CD4-positive, alpha-beta T cell treated with Interleukin-21 for 1 hour (primary cell): Measurements from ENCODE around the gene ZFP91.

Experiments
- DNase-seq: peaks from one replicate; pipeline ENCODE4 v3.0.0-alpha.2; 2020

ZFP91 gene, protein sequence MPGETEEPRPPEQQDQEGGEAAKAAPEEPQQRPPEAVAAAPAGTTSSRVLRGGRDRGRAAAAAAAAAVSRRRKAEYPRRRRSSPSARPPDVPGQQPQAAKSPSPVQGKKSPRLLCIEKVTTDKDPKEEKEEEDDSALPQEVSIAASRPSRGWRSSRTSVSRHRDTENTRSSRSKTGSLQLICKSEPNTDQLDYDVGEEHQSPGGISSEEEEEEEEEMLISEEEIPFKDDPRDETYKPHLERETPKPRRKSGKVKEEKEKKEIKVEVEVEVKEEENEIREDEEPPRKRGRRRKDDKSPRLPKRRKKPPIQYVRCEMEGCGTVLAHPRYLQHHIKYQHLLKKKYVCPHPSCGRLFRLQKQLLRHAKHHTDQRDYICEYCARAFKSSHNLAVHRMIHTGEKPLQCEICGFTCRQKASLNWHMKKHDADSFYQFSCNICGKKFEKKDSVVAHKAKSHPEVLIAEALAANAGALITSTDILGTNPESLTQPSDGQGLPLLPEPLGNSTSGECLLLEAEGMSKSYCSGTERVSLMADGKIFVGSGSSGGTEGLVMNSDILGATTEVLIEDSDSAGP

DNA sequence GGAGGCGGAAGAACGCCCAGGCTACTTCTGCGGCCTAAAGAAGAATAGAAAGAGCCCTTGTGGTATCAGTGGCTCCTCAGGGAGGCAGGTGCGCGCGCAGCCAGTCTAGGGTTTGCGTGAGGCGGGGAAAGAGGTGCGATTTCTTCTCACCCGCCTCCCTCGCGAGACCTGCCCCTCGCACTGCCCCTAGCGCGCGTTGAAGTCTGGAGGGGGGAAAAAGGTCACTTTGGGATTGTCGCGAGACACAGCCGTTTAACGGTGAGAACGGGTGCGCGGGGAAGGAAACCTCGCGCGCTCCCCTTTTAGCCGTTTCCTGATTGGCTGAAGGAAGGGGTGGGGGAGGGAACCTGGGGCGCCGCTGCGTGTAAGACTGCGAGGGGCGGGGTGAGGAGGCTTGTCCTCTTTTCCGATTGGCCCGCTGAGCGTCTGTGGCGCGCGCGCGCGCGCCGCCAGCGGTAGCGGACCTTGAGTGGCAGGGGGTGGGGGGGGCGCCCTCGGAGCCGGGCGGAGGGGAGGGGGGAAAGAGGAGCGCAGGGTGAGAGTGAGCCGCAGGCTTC, at the start of gene ZFP91:
Gene ZFP91 (plus strand): TSS at position 429 of the 557 bp plus-strand sequence. CDS start 219 bp downstream, outside the sequence.
- DNase-seq, result peak; percentile 98

DNA sequence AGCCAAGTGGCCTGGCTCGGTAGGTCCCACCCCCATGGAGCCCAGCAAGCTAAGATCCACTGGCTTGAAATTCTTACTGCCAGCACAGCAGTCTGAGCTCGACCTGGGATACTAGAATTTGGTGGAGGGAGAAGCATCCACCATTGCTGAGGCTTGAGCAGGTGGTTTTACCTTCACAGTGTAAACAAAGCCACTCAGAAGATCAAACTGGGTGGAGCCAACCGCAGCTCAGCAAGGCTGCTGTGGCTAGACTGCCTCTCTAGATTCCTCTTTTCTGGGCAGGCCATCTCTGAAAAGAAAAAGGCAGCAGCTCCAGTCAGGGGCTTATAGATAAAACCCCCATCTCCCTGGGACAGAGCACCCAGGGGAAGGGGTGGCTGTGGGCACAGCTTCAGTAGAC, 48.6 kb upstream of the ZFP91 start:
- DNase-seq, result peak; percentile 48

DNA sequence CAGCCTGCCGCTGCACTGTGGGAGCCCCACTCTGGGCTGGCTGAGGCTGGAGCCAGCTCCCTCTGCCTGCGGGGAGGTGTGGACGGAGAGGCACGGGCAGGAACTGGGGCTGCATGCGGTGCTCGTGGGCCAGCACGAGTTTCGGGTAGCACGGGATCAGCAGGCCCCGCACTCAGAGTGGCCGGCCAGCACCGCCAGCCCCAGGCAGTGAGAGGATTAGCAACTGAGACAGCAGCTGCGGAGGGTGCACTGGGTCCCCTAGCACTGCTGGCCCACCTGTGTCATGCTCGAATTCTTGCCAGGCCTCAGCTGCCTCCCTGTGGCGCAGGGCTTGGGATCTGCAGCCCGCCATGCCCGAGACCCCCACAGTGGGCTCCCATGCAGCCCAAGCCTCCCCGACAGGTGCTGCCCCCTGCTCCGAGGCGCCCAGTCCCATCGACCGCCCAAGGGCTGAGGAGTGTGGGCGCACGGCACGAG, 47.0 kb upstream of the ZFP91 start:
- DNase-seq, result no peak

DNA sequence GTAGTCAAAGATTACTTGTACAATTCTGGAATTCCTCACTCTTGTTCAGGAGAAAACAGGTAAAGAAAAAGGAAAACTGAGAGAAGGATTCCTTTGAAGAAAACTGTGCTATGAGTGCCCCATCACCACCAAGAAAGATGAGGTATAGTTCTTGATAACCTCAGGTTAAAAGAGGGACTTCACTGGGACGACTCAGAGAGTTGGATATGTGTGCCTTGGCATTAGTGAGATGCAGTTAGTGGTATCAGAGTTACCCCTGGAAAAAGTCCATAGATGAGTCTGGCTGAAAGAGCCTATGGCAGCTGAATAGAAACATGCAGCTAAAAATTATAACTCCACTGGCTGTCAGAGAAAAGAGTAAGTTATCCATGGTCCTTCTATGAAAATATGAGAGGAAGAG, 32.0 kb upstream of the ZFP91 start:
- DNase-seq, result no peak

DNA sequence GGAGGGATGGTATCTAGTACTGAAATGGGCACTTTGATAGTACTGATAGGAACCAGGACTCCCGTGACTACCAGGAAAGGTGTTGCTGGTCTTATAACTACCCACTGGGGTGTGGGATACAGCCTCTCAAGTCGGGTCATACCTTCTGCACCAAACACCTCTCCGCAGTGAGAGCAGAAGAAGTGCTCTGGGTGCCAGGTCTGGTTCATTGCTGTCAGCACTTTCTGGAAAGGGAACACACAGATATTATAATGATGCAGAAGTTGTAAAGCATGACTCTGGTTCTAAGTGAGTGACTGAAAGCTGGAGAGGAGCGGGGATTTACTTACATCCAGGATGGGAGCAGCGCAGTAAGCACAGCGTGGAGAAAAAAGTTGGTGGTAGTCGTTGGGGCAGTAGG, 29.2 kb upstream of the ZFP91 start:
- no peak for DNase-seq

DNA sequence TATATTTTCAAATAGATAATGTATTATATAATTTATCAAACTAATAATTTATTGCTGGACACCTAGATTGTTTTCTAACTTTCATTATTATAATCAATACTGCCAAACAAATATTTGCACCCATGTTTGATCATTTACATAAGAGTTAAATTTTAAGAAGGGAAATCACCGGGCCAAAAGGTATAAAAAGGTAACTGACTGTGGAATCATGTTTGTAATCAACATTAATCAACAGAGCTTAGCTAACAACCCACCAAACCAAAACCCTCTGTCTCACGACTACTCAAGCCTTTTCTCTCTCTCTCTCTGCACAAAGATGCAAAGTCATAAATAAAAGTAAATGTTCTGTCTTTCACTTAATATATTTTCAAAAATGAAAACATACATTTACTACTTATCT, 18.0 kb upstream of the ZFP91 start:
- no peak for DNase-seq

DNA sequence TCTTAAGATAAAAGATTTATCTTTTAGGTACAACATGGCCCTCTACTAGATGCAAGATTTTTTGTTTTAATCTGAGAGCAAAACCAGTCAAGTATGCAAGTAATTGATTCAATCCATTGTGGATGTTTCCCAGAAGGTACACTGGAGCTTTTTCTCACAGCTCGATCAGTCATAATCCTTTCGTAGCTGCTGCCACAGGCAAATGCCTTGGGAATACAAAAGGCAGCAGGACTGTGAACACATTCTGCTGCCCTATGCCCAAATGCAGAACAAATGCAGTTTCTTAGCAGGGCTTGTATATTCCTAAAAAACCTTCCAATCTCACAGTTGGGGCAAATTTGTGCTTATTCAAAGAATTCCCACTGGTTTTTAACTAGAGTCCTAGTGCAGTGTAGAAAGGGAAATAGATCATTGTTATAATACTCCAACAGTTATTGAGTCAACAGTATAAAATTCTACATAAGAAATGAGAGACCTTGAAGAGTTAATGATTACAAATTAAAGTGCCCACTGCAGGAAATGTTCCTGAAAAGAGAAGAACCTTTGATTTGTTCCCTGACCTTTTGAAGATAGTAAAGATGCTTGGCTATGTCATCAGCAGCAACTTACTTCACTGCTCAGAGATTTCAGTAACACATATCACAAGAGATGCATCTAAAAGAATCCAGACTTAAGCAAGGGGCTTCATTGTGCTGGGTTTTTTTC, 17.3 kb upstream of the ZFP91 start:
- DNase-seq, result no peak

DNA sequence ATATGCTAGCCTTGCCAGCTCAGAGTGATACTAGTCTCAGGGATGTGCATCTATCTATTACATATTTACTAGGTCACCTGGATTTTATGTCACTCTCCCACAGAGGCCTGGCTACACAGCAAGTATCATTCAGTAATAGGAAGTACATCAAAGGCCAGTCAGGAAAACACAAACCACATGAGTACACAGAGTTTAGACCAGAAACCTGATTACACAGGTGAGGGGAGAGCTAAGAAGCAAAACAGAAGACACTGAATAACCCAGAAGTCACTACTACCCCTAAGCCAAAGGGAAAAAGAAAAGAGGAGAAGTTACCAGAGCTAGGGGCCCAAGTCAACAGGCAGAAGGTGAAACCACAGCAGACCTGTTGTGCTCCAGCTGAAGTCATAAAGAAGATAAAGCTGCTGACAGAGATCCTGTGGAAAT, 16.5 kb upstream of the ZFP91 start:
- peak; percentile 30 for DNase-seq

DNA sequence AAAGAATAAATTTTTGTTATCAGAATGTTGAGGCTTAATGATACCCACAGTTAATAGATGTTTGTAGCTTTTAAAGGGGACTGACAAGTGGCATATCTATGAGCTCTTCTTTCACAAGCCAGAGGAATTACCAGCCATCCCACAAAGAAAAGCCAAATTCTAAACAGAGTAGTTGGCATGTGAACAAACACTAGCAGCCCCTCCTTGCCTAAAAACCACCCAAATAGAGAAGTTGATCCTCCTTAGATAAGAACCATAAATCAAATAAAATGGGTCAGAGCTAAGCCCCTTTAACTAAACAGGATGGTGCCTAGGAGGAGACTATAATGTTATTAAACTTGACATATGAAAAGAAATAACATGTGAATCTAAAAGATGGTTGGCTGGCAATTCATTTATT, 14.6 kb upstream of the ZFP91 start:
- peak; percentile 19 for DNase-seq

DNA sequence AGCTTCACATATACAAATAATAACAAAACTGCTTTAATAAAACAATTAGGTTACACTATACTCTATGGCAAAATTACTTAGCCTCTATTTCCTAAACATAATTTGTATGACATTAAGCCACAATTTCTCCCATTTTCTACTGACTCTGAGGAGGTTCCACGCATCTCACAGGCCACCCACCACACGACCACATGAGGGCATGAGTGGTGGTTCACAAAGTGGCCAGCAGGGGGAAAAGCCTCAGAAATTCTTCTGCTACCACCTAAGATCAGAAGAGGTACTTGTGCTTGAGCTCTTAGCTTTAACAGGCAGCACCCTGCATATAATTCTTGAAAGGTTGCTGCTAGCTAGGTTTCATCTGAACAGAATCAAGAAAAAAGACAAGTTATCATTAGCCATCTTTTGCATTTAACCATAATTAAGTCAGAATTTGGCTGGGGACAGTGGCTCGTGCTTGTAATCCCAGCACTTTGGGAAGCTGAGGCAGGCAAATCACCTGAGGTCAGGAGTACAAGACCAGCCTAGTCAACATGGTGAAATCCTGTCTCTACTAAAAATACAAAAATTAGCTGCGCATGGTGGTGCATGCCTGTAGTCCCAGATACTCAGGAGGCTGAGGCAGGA, 10.9 kb upstream of the ZFP91 start:
- peak; percentile 84 for DNase-seq

DNA sequence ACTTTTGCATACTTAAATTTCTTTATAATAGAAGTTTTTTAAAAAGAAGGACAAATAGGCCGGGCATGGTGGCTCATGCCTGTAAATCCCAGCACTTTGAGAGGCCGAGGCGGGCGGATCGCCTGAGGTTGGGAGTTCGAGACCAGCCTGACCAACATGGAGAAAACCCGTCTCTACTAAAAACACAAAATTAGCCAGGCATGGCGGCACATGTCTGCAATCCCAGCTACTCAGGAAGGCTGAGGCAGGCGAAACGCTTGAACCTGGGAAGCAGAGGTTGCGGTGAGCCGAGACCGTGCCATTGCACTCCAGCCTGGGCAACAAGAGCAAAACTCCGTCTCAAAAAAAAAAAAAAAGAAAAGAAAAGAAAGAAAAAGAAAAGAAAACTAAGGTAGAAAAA, 6.0 kb upstream of the ZFP91 start:
- peak; percentile 12 for DNase-seq

DNA sequence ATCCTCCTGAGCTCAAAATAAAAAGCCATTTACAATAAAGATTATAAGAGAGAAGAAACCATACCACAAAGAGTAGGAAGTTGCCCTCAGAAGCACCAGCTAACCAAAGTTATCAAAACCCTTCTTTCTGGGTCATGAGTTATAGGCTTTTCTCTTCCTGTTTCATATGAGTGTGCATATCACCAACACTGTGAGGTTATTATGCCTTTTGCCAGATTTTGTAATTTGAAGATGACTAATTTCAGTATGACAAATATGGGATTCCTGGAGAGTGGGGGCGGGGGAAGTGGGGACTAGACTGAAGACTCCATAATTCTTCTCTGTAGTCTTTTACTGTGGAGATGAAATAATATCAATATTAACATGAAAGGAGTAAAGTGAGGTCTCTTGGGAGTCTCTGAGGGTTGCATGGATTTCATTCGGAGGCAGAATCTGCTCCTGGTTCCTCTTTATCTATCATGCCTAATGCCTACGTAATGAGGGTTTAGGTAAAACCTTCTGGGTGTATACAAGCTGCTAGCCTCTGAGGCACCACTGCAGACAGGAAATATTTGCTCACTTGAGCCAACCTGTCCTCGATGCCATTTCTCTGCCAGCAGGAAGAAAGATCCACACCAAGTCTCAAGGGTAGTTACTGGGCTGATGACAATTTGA, 5.3 kb upstream of the ZFP91 start:
- DNase-seq, result peak; percentile 63

DNA sequence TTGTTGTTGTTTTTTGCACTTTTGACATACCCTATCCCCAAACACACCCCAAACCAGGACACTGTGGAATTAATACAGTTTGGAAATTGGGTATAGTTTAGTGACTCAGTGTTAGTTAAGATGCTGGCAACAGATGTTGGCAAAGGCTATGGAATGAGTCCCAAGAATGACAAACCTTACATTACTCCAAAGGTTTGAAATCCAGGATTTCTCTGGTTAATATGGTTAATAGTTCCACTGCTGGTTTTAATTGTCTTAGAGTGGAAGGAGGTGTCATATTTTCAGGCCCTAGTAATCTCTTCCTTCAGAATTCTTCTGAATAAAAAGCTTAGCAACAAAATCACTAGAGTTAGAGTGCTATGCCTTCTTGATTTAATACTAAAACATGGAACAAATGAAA, 4.0 kb upstream of the ZFP91 start:
- DNase-seq, result no peak

DNA sequence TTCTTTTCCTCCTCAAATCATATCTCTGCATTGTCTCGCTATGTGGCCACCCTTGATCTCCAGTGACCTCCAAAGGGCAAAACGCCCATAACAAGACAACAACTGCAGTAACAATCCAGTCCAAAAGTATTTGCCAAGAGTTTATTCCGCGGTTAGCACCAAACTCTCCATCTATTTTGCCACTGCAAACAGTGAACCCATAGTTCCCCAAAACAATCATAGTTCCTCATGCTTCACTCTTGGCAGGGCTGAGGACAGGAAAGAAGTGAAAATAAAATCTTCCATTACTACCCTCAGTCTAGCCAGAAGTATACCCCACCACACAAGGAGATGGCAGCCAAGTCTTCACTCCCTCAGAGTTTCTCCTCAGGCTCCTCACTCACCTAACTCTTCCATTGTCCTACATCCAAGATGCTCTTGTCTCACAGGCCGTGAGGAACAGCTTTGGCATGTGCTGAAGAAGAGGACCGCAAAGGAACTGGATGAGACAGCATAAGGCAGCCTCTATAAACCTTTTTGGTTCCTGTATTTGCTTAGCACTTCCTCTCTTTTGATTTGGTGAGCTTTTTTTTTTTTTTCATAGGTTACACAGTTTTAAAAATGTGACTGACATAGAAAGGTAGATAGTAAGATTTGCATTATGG, 3.4 kb upstream of the ZFP91 start, which contains the start of gene LPXN:
Gene LPXN (minus strand): TSS at position 480 of the 644 bp plus-strand sequence. CDS start 84 bp downstream, at position 396.
- DNase-seq, result peak; percentile 73

DNA sequence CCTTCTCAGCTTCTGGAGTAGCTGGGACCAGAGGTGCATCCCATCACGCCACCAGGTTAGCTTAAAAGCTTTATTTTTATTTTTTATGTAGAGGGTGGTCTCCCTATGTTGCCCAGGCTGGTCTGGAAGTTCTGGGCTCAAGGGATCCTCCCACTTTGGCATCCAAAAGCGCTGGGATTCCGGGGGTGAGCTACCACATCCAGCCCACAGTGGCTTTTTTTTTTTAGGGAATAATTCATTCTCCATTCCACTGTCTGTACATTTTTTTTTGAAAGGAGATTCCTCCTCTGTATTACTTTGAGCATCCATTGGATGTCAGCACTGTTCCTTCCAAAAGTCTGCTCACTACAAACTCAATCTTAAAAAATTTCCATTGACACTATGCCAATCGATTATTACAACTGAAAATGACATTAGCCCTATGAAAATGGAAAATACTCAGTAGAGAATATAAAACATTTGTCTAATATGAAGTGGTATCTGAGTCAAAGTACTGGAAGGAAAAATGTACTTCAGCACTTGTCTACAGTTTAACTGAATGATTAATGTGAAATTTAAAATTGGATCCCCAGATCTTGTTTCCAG, 1.9 kb upstream of the ZFP91 start:
- peak; percentile 36 for DNase-seq

DNA sequence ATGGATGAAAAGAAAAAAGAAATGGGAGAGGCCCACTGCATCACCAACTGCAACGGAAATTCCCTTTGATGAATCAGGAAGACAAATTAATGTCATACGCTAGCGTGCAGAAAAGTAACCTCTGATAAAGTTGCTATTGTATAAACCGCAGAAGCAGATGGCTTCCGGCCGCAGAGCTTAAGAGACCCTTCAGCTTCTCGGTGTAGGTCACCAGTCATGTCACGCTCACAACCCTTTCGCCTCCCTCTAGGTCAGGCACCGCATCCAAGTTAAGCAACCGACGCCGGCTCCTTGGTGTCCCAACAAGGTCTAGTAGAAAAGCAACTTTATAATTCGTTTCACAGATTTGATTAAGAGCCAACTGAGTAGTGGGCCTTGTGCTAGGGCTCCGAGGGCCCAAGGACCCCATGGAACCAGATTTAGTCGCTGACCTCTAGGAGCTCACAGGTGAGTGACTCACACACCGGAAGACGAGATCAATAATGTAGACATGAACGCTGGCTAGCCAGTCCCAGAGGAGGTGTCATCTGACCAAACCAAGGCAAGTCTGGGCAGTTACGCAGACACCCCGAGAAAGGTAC, 1.2 kb upstream of the ZFP91 start:
- DNase-seq, result peak; percentile 88

DNA sequence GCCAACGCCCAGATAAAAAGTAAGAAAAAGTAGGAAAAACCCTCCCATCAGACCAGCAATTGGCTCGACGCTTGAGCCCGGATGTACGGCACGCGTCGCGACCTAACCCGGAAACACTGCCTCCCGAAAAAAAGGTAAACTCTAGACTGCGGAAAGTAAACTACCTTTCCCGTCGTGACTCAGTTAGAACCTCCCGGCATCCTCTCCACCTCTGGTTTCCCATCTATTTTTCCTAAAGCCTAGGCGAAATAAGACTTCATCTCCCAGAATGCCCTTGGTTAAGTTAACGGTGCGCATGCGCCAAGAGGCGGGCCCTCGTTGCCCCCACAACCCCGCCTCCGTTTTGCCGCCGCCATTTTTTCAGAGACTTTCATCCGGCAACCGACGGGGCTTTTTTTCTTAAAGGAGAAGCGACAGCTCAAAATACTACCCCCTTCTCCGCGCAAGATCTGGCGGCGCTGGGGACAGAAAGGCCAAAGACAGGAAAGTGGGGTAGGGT, 678 bp upstream of the ZFP91 start:
- DNase-seq, result peak; percentile 96

DNA sequence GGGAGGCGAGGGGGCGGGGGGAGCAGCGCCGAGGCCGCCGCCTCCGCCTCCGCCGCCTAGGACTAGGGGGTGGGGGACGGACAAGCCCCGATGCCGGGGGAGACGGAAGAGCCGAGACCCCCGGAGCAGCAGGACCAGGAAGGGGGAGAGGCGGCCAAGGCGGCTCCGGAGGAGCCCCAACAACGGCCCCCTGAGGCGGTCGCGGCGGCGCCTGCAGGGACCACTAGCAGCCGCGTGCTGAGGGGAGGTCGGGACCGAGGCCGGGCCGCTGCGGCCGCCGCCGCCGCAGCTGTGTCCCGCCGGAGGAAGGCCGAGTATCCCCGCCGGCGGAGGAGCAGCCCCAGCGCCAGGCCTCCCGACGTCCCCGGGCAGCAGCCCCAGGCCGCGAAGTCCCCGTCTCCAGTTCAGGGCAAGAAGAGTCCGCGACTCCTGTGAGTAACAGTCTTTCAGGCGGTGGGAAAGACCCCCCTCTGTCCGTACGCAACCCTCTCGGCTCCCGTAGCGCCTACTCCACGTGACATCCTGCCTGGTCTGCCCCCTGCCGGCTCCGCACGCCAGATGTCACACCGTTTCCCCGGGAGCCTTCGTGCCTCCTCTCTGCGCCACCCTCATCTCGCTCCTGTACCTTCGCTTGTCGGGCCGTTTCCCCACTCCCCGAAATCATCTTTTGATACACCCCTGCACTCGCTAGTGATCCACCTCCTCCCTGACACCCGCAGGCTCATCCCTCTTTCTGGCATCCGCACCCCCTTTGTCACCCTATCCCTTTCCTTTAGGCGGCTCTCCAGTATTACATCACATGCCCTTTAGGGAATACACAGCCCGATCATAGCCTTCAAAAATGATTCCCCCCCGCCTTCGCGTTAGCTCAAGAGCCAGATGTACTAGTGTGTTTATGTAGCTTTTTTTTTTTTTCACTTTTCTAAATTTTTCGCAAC, 598 bp downstream of the ZFP91 start:
- peak; percentile 93 for DNase-seq

DNA sequence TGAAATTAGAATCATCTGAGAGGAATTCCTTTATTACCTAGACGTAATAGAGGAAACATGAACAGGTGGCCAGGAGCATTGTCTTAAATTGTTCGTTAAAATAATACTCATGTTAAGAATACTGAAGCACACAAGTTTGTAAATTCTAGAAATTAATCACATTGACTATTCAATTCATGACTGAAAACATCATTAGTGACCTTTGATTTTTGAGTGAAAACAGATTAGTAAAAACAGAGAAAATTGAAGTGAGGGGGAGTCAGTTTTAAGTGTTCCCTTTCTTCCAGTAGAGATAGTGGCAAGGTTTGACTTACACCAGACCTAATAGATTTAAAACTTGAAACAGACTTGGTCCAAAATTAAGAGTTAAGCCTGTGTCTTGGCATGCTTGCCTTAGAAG, 1.4 kb downstream of the ZFP91 start:
- DNase-seq, result no peak

DNA sequence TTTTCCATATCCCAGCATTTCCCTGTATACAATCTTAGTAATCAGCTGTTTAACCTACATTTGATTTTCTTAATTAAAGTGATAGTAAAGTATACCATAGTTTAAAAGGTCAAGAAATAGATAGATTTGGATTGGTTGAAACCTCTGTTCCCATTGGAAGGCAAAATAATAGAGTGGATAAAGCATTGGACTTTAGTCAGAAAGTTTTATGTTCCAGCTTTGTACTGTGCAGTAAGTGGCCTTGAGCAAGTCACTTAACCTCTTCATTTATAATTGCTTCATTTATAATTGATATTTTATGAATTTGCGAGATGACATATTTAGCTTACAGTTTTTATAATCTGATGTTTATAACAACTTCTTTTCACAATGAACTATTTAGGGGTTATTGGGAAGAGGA, 3.6 kb downstream of the ZFP91 start:
- no peak for DNase-seq
